SU-DHL-6 (cell line): Measurements from ENCODE around the gene TEX10.

Experiments
- H2AFZ ChIP-seq: fragments of 200-600 bp; sonication (generic); 2 replicates; pipeline ENCODE4 v1.6.1; 2014; ENCODE audit warnings: low read depth, mild to moderate bottlenecking, moderate library complexity, mixed read lengths, antibody characterized with exemption, low read length; ENCODE audit not compliant: severe bottlenecking
- H3F3A ChIP-seq: fragments of 200-600 bp; shearing (Covaris generic); 2 replicates; pipeline ENCODE4 v1.6.0; 2016; ENCODE audit warnings: antibody characterized with exemption, mild to moderate bottlenecking; ENCODE audit not compliant: insufficient read depth
- H3K27ac ChIP-seq: fragments of 200-600 bp; sonication (generic); 2 replicates; pipeline ENCODE4 v1.5.1; 2016; ENCODE audit warnings: low read depth, mild to moderate bottlenecking, low read length, moderate library complexity, mixed read lengths
- H3K27me3 ChIP-seq: fragments of 200-600 bp; sonication (generic), shearing (Covaris generic); 2 replicates; pipeline ENCODE4 v1.6.0; 2014; ENCODE audit warnings: mild to moderate bottlenecking, low read length
- H3K36me3 ChIP-seq: fragments of 200-600 bp; sonication (generic); 2 replicates; pipeline ENCODE4 v1.6.1; 2014; ENCODE audit warnings: mild to moderate bottlenecking, low read length, mixed read lengths
- H3K4me2 ChIP-seq: fragments of 300-600, 200-600 bp; shearing (Covaris generic), sonication (generic); 2 replicates; pipeline ENCODE4 v1.6.0; 2014; ENCODE audit warnings: low read length, low read depth, mild to moderate bottlenecking; ENCODE audit not compliant: poor library complexity, severe bottlenecking
- H3K4me3 ChIP-seq: fragments of 200-600 bp; sonication (generic); 2 replicates; pipeline ENCODE4 v1.5.1; 2014; ENCODE audit warnings: antibody characterized with exemption, low read length, mild to moderate bottlenecking, mixed read lengths; ENCODE audit not compliant: insufficient read depth, poor library complexity, severe bottlenecking
- H3K79me2 ChIP-seq: fragments of 200-600 bp; sonication (generic); 2 replicates; pipeline ENCODE4 v1.6.1; 2014; ENCODE audit warnings: mild to moderate bottlenecking, low read length, moderate library complexity; ENCODE audit not compliant: insufficient read depth
- H3K9ac ChIP-seq: fragments of 200-600 bp; sonication (generic); 2 replicates; pipeline ENCODE4 v1.7.0; 2014; ENCODE audit warnings: mild to moderate bottlenecking, low read length
- H3K9me2 ChIP-seq: fragments of 200-600 bp; sonication (generic); replicated peaks from 2 replicates; pipeline ENCODE4 v1.6.1; 2014; ENCODE audit warnings: low read length; ENCODE audit not compliant: insufficient read depth
- H3K9me3 ChIP-seq: fragments of 200-600 bp; sonication (generic); 2 replicates; pipeline ENCODE4 v1.6.1; 2014; ENCODE audit warnings: low read length, mixed read lengths; ENCODE audit not compliant: insufficient read depth
- H4K20me1 ChIP-seq: fragments of 200-600 bp; sonication (generic); 2 replicates; pipeline ENCODE4 v1.6.1; 2014; ENCODE audit warnings: low read depth, mild to moderate bottlenecking, antibody characterized with exemption, low read length, moderate library complexity, mixed read lengths
- EZH2phosphoT487 ChIP-seq: fragments of 200-600 bp; sonication (generic), shearing (Covaris generic); conservative IDR thresholded peaks from 2 replicates; pipeline ENCODE4 v1.6.1; 2018; ENCODE audit warnings: mild to moderate bottlenecking, antibody characterized with exemption, low read length, moderate library complexity, mixed read lengths
- TF ChIP-seq, protein P1 (sequence below): fragments of 200-600 bp; sonication (generic); IDR thresholded peaks from one replicate; pipeline ENCODE4 v1.5.1; 2017; ENCODE audit warnings: antibody characterized with exemption, mild to moderate bottlenecking, low read length, moderate library complexity; ENCODE audit not compliant: insufficient read depth, poor library complexity, severe bottlenecking

Gene TEX10

DNA sequence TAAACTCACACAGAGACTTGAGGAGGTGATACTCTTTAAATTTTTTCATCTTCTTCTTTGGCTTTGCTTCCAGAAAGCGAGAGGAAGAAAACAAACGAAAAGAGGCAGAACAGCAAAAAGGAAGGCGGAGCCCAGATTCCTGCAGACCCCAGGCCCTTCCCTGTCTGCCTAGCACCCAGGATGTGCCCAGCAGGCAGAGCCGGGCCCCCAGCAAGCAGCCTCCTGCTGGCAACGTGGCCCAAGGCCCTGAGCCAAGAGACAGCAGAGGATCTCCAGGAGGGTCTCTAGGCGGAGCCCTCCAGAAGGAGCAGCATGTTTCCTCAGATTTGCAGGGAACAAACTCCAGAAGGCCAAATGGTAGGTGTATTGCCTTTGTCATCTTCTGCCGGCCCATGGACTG is 68.5 kb downstream of the TEX10 start:
- Histone ChIP-seq H3K4me3 (no peak overlapping the region), H3F3A (no peaks in the 10 kb centered on the region), H3K79me2 (no peaks in the 10 kb centered on the region), H3K9me2 (no peaks in the 10 kb centered on the region), H3K9ac (no peak overlapping the region), H3K27ac (no peak overlapping the region), H3K9me3 (no peaks in the 10 kb centered on the region), H3K27me3 (no peaks in the 10 kb centered on the region), H3K4me2 (no peak overlapping the region), H4K20me1 (no peaks in the 10 kb centered on the region), H2AFZ (no peak overlapping the region), H3K36me3 (peaks cover 12% of the 10 kb centered on the region)
- TF ChIP-seq, protein P1, sequence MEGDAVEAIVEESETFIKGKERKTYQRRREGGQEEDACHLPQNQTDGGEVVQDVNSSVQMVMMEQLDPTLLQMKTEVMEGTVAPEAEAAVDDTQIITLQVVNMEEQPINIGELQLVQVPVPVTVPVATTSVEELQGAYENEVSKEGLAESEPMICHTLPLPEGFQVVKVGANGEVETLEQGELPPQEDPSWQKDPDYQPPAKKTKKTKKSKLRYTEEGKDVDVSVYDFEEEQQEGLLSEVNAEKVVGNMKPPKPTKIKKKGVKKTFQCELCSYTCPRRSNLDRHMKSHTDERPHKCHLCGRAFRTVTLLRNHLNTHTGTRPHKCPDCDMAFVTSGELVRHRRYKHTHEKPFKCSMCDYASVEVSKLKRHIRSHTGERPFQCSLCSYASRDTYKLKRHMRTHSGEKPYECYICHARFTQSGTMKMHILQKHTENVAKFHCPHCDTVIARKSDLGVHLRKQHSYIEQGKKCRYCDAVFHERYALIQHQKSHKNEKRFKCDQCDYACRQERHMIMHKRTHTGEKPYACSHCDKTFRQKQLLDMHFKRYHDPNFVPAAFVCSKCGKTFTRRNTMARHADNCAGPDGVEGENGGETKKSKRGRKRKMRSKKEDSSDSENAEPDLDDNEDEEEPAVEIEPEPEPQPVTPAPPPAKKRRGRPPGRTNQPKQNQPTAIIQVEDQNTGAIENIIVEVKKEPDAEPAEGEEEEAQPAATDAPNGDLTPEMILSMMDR: no peak
- TF ChIP-seq EZH2phosphoT487: no peak

DNA sequence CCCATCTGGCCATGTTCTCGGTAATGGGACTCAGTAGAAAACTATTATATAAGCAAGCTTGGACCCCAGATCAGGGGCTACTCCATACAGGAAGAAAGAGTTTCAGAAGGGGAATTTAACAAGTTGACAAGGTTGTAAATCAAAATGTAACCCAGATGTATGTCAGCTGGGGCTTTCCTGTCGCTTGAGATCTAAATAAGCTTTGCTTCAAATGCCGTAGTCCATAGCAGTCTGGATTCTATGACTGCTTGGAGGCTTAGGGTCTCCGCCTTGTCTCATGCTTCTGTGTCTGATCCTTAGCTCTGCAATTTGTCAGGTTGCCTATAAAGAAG is 70.4 kb downstream of the TEX10 start:
- Histone ChIP-seq H3K9me3 (no peaks in the 10 kb centered on the region), H2AFZ (no peak overlapping the region), H3K9ac (no peak overlapping the region), H3K9me2 (no peaks in the 10 kb centered on the region), H3F3A (no peaks in the 10 kb centered on the region), H3K27me3 (no peaks in the 10 kb centered on the region), H3K79me2 (no peaks in the 10 kb centered on the region), H4K20me1 (no peaks in the 10 kb centered on the region), H3K36me3 (peaks cover 12% of the 10 kb centered on the region), H3K27ac (no peak overlapping the region), H3K4me3 (no peak overlapping the region), H3K4me2 (no peak overlapping the region)
- no peak for TF ChIP-seq EZH2phosphoT487
- TF ChIP-seq, protein P1: no peak

DNA sequence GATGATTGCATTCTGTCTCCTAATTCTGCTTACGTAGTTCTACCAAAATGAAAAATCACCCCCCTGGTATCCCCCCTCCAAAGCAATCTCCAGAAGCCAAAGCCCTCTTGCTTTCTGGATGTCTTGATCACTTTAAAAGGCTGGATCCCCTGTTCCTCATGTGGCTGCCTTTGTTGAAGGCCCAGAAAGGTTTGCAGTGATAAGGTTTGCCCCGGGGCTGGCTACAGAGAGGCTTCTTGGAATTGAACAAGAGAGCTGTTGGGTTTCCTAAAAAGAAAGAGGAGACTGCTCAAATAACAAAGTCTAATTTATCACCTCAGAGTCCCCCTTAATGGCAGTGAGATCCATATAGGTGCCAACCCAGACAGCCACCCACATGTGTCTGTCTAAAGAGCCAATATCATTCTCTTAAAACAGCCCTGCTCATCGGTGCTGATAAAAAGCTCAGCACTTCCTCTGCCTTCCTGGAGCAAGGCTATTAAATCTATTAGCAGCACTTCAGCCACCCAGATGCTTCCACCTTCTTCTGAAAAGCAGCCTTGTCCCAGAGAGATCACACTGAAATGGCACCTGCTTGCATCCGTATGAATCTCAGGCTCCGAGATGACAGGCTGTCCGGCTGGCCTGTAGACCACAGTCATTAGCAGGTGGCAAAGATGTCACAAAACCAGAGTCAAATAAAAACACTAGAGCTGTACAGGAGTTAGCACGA is 70.9 kb downstream of the TEX10 start:
- H3F3A ChIP-seq: no peaks in the 10 kb centered on the region
- H3K27me3 ChIP-seq: no peaks in the 10 kb centered on the region
- no peaks in the 10 kb centered on the region for H4K20me1 ChIP-seq
- no peak overlapping the region for H3K9ac ChIP-seq
- H3K79me2 ChIP-seq: no peaks in the 10 kb centered on the region
- no peak overlapping the region for H3K4me2 ChIP-seq
- H2AFZ ChIP-seq: no peak overlapping the region
- H3K9me3 ChIP-seq: no peaks in the 10 kb centered on the region
- no peak overlapping the region for H3K4me3 ChIP-seq
- peaks cover 12% of the 10 kb centered on the region for H3K36me3 ChIP-seq
- no peaks in the 10 kb centered on the region for H3K9me2 ChIP-seq
- no peak for TF ChIP-seq EZH2phosphoT487
- TF ChIP-seq, protein P1: no peak
- no peak overlapping the region for H3K27ac ChIP-seq
